PFSK-1 (cell line): ENCODE data around the gene USP28. TPM values are rescaled to one million over a fixed set of nuclear protein-coding genes. Genes with fewer than 3 reads are reported as not detected.

Source experiments
- FOXP2 ChIP-seq: optimal IDR thresholded peaks from 2 replicates; pipeline ENCODE3; 2011; ENCODE audit warnings: borderline replicate concordance, control low read depth, inconsistent platforms; ENCODE audit not compliant: insufficient read depth; ENCODE audit errors: extremely low read length, extremely low read depth
- POLR2AphosphoS5 ChIP-seq: IDR thresholded peaks from 2 replicates; pipeline ENCODE4 v1.6.1; 2012; ENCODE audit warnings: low read depth, mild to moderate bottlenecking, control low read depth, low read length, moderate library complexity
- REST ChIP-seq, 2 experiments: IDR thresholded peaks; 2 replicates each; pipeline versions ENCODE4 v1.6.1 to v1.8.0; 2011 to 2012; ENCODE audit warnings: low read depth in 2 of 2, low read length in 2 of 2, control low read depth in 1 of 2, inconsistent platforms in 1 of 2, mild to moderate bottlenecking in 1 of 2, moderate library complexity in 1 of 2; ENCODE audit not compliant: insufficient read depth in 1 of 2
- SIN3A ChIP-seq: IDR thresholded peaks from 2 replicates; pipeline ENCODE4 v1.6.1; 2012; ENCODE audit warnings: mild to moderate bottlenecking, low read length, moderate library complexity, borderline replicate concordance; ENCODE audit not compliant: insufficient read depth
- TAF1 ChIP-seq: IDR thresholded peaks from 2 replicates; pipeline ENCODE4 v1.6.1; 2012; ENCODE audit warnings: low read length, control low read depth, borderline replicate concordance; ENCODE audit not compliant: insufficient read depth
- polyA plus RNA-seq: library from polyadenylated mRNA; unstranded; fragments of >200 nt; gene quantifications from one replicate; pipeline ENCODE4 v1.2.1, GENCODE V29; 2012; ENCODE audit warnings: low read depth, missing spikeins; ENCODE audit not compliant: insufficient read length

Gene USP28
- 15.6 TPM for polyA plus RNA-seq

GRCh38 chr11:113875234-113876073 lies at the start of gene USP28:
Gene USP28 (minus strand): TSS chr11:113875572. CDS start chr11:113875501, 71 bp downstream.
- TF ChIP-seq REST (IDR thresholded peaks at IDR 0.05; ENCODE audit: insufficient read depth in 1 of 2, low read depth in 2 of 2, low read length in 2 of 2): peak in 1 of 2 experiments; percentile 18; a peak in 1 of 4 replicates
- peak; percentile 79; the same call in 1 of the 2 replicates for TF ChIP-seq SIN3A
- peak; percentile 96 for TF ChIP-seq TAF1
- TF ChIP-seq POLR2AphosphoS5: peak; percentile 98
- TF ChIP-seq FOXP2: peak; percentile 47

GRCh38 chr11:113923572-113923971 lies 48.2 kb upstream of the USP28 start:
- TF ChIP-seq TAF1: no peak
- no peak for TF ChIP-seq FOXP2
- no peak for TF ChIP-seq REST (IDR thresholded peaks at IDR 0.05; ENCODE audit: insufficient read depth in 1 of 2, low read depth in 2 of 2, low read length in 2 of 2)
- TF ChIP-seq POLR2AphosphoS5: no peak
- TF ChIP-seq SIN3A: no peak

- no peak for TF ChIP-seq SIN3A
- no peak for TF ChIP-seq FOXP2
- TF ChIP-seq POLR2AphosphoS5: no peak
- no peak for TF ChIP-seq REST (IDR thresholded peaks at IDR 0.05; ENCODE audit: insufficient read depth in 1 of 2, low read depth in 2 of 2, low read length in 2 of 2)
- TF ChIP-seq TAF1: no peak
These were observed 32.7 kb upstream of the USP28 start for GRCh38 chr11:113908098-113908497.

- TF ChIP-seq FOXP2 (no peak), TAF1 (no peak), POLR2AphosphoS5 (no peak), SIN3A (no peak), REST (IDR thresholded peaks at IDR 0.05; ENCODE audit: insufficient read depth in 1 of 2, low read depth in 2 of 2, low read length in 2 of 2) (no peak)
These were observed 32.3 kb upstream of the USP28 start for GRCh38 chr11:113907681-113908080.
